ENCODE results near the gene SCFD2. TPM values are rescaled to one million over a fixed set of nuclear protein-coding genes. Genes with fewer than 3 reads are reported as not detected.

Gene SCFD2
- polyA plus RNA-seq, 1 of the 3 experiments (the other 2 are of a cell fraction): 14.1 TPM

GRCh38 chr4:53075162-53075785 is 290.6 kb downstream of the SCFD2 start:
- Histone ChIP-seq H3K36me3 (replicated peaks in 1 of 2; ENCODE audit: control insufficient read depth in 1 of 2, insufficient read depth in 2 of 2, low read length in 1 of 2) (no peaks in the 10 kb centered on the region), H3K9me3 (no peaks in the 10 kb centered on the region), H3K79me2 (ENCODE audit: insufficient read depth) (no peaks in the 10 kb centered on the region; the same call in 1 of the 2 replicates), H3K4me1 (ENCODE audit: control insufficient read depth in 1 of 2, insufficient read depth in 2 of 2, low read depth in 1 of 2, low read length in 1 of 2) (peaks cover 0 to 3% of the 10 kb centered on the region in 2 experiments; a peak in 2 of 4 replicates), H3K9me2 (0 out of 2 replicates have a peak, but pooled peaks cover 3% of the 10 kb centered on the region), H2AFZ (ENCODE audit: low read depth) (no peak overlapping the region), H3K27ac (ENCODE audit: low read depth in 2 of 2, low read length in 1 of 2) (no peak overlapping the region), H3K4me3 (ENCODE audit: low read depth in 2 of 2, low read length in 1 of 2) (no peak overlapping the region), H3K9ac (no peak overlapping the region), H3K27me3 (ENCODE audit: insufficient read depth) (no peaks in the 10 kb centered on the region), H3F3A (replicated peaks; ENCODE audit: insufficient read depth) (no peaks in the 10 kb centered on the region), H4K20me1 (ENCODE audit: insufficient read depth) (no peaks in the 10 kb centered on the region), H3K4me2 (no peak overlapping the region)
- TF ChIP-seq CHD2 (IDR thresholded peaks at IDR 0.05; ENCODE audit: low read length, partially characterized antibody): no peak
- no peak for TF ChIP-seq FOXJ3 (CRISPR knock-in tag; IDR thresholded peaks at IDR 0.05)
- no peak for TF ChIP-seq USF1 (IDR thresholded peaks at IDR 0.05; ENCODE audit: borderline replicate concordance, low read depth)
- no peak for TF ChIP-seq ZBTB33 (IDR thresholded peaks at IDR 0.05; ENCODE audit: borderline replicate concordance, low read depth)
- DNase-seq: no peak
- ChIA-PET POLR2A (no interaction called here), CTCF (interaction anchor here (0.7 to 1.1 kb wide), 2 partner anchors 60 to 109 kb away, joined by 3 read pairs; no protein-coding TSS in a partner anchor)
- WGBS (ENCODE audit: low lambda C conversion rate): 100% methylated on average over 1 of the region's 1 CpG

- ChIA-PET CTCF (interaction anchor here (0.9 to 2.0 kb wide), 2 partner anchors 1147 to 1164 kb away, joined by 3 to 5 read pairs; no protein-coding TSS in a partner anchor), POLR2A (no interaction called here)
- no peak overlapping the region for H2AFZ ChIP-seq (ENCODE audit: low read depth)
- H3F3A ChIP-seq (replicated peaks; ENCODE audit: insufficient read depth): no peaks in the 10 kb centered on the region
- no peaks in the 10 kb centered on the region for H4K20me1 ChIP-seq (ENCODE audit: insufficient read depth)
- 71% methylated on average over 3 of the region's 3 CpGs for WGBS (ENCODE audit: low lambda C conversion rate)
- H3K9ac ChIP-seq: no peak overlapping the region
- 0 out of 2 replicates have a peak, but pooled peaks cover 6% of the 10 kb centered on the region for H3K9me3 ChIP-seq
- no peak overlapping the region for H3K4me3 ChIP-seq (ENCODE audit: low read depth in 2 of 2, low read length in 1 of 2)
- no peaks in the 10 kb centered on the region; the same call in 1 of the 2 replicates for H3K79me2 ChIP-seq (ENCODE audit: insufficient read depth)
- peak overlapping the region in 1 of 2 experiments; percentile 81; a peak in 2 of 4 replicates for H3K27ac ChIP-seq (ENCODE audit: low read depth in 2 of 2, low read length in 1 of 2)
- H3K4me1 ChIP-seq (ENCODE audit: control insufficient read depth in 1 of 2, insufficient read depth in 2 of 2, low read depth in 1 of 2, low read length in 1 of 2): peaks cover 0 to 8% of the 10 kb centered on the region in 2 experiments; a peak in 1 of 4 replicates
- H3K9me2 ChIP-seq: no peaks in the 10 kb centered on the region
- no peak for DNase-seq
- H3K27me3 ChIP-seq (ENCODE audit: insufficient read depth): no peaks in the 10 kb centered on the region
- no peaks in the 10 kb centered on the region for H3K36me3 ChIP-seq (replicated peaks in 1 of 2; ENCODE audit: control insufficient read depth in 1 of 2, insufficient read depth in 2 of 2, low read length in 1 of 2)
- no peak overlapping the region for H3K4me2 ChIP-seq
- TF ChIP-seq FOSL2 (IDR thresholded peaks at IDR 0.05; ENCODE audit: borderline replicate concordance, low read depth) (no peak), RXRA (IDR thresholded peaks at IDR 0.05; ENCODE audit: borderline replicate concordance, low read depth) (no peak), REST (IDR thresholded peaks at IDR 0.05; ENCODE audit: low read depth, low read length) (no peak), RAD21 (IDR thresholded peaks at IDR 0.05; ENCODE audit: low read length) (no peak), MXI1 (IDR thresholded peaks at IDR 0.05; ENCODE audit: low read depth, low read length) (no peak), IRF3 (IDR thresholded peaks at IDR 0.05; ENCODE audit: low read depth, low read length) (no peak), MAX (IDR thresholded peaks at IDR 0.05; ENCODE audit: low read depth) (no peak), ZBTB33 (IDR thresholded peaks at IDR 0.05; ENCODE audit: borderline replicate concordance, low read depth) (no peak), MEF2A (IDR thresholded peaks at IDR 0.05; ENCODE audit: borderline replicate concordance, low read depth) (no peak)
Observed at GRCh38 chr4:53068755-53069330, 297.0 kb downstream of the SCFD2 start.
